ENCODE measurements around the gene BRD2. TPM values are rescaled to one million over a fixed set of nuclear protein-coding genes. Genes with fewer than 3 reads are reported as not detected.
"Not testable (repeated sequence)": the region's sequence is repeated elsewhere in the genome, so short reads cannot be mapped to it uniquely, and the experiment has no call there.

The BRD2 gene
- total and polyA plus RNA-seq, 4 experiments from 2014 or later: 13.7 to 378 (median 231) TPM

GRCh38 chr6:32942555-32943123 is 25.8 kb upstream of the BRD2 start:
- CTCF ChIA-PET (ENCODE audit: partially characterized antibody): interaction anchor here (1.1 to 15.9 kb wide), 11 partner anchors 10 to 116 kb away, joined by 3 to 631 read pairs (median 7); partner anchors contain the start of genes BRD2 and HLA-DMA

GRCh38 chr6:32943864-32944649 is 24.3 kb upstream of the BRD2 start:
- Mint-ChIP-seq H3K9me3 (no peaks in the 10 kb centered on the region), H3K27ac (peak overlapping the region; percentile 84 to 98 (median 91)), H3K36me3 (no peaks in the 10 kb centered on the region), H3K27me3 (no peaks in the 10 kb centered on the region), H3K4me1 (peaks cover 47 to 72% (median 56%) of the 10 kb centered on the region in 4 donors), H3K4me3 (peak overlapping the region; percentile 78 to 93 (median 87))
- Histone ChIP-seq H3K27ac (ENCODE audit: low read depth, low read length) (peak overlapping the region; percentile 43), H3K4me3 (ENCODE audit: low read length in 2 of 2) (peak overlapping the region in 1 of 2 donors; percentile 33), H3K36me3 (ENCODE audit: insufficient read depth, low read length) (no peaks in the 10 kb centered on the region), H3K27me3 (ENCODE audit: insufficient read depth, low read length) (no peaks in the 10 kb centered on the region), H3K4me1 (ENCODE audit: insufficient read depth, low read length) (peaks cover 57% of the 10 kb centered on the region), H3K9me3 (ENCODE audit: control insufficient read depth in 1 of 2, low read length in 2 of 2) (no peaks in the 10 kb centered on the region)
- DNase-seq: peak in 4 of 5 donors; percentile 41 to 51 (median 47)
- ChIA-PET CTCF (ENCODE audit: partially characterized antibody) (interaction anchor here (0.7 to 15.9 kb wide), 12 partner anchors 8 to 118 kb away, joined by 3 to 631 read pairs (median 4); partner anchors contain the start of genes BRD2, HLA-DMA and TAP2), POLR2A (ENCODE audit: partially characterized antibody) (interaction anchor here (0.6 to 15.8 kb wide), 7 partner anchors 8 to 803 kb away, joined by 3 to 698 read pairs (median 12); partner anchors contain the start of genes BRD2, HLA-DMA, PSMB8 and TAP2)
- intact Hi-C loops (cut with micrococcal nuclease): loop anchor here (1.0 kb wide), 1 partner anchor 9 kb away; the partner anchor contains the start of gene HLA-DMA

More at GRCh38 chr6:32942555-32943123, 25.8 kb upstream of the BRD2 start:
- H3K9me3 ChIP-seq (ENCODE audit: control insufficient read depth in 1 of 2, low read length in 2 of 2); H3K27me3 ChIP-seq (ENCODE audit: insufficient read depth, low read length); intact Hi-C loops (cut with micrococcal nuclease); H3K36me3 ChIP-seq (ENCODE audit: insufficient read depth, low read length); H3K36me3 Mint-ChIP-seq; H3K4me3 ChIP-seq (ENCODE audit: low read length in 2 of 2); DNase-seq; H3K27ac ChIP-seq (ENCODE audit: low read depth, low read length); H3K9me3 Mint-ChIP-seq; H3K27me3 Mint-ChIP-seq: not testable (repeated sequence)
- peaks cover 57% of the 10 kb centered on the region for H3K4me1 ChIP-seq (ENCODE audit: insufficient read depth, low read length)
- Mint-ChIP-seq H3K4me3 (peak overlapping the region in 5 of 8 donors; percentile 18 to 40 (median 40)), H3K4me1 (peaks cover 45 to 67% (median 56%) of the 10 kb centered on the region in 4 donors), H3K27ac (peak overlapping the region; percentile 58 to 84 (median 71))
- POLR2A ChIA-PET (ENCODE audit: partially characterized antibody): interaction anchor here (0.9 to 15.8 kb wide), 8 partner anchors 9 to 845 kb away, joined by 3 to 698 read pairs (median 9); partner anchors contain the start of genes BRD2, HLA-DMA, PSMB8 and TAP2

- Mint-ChIP-seq H3K4me3 (peak overlapping the region in 3 of 8 donors; percentile 16 to 91 (median 86)), H3K36me3 (no peaks in the 10 kb centered on the region), H3K4me1 (peaks cover 44 to 72% (median 54%) of the 10 kb centered on the region in 4 donors), H3K27me3 (no peaks in the 10 kb centered on the region), H3K9me3 (no peaks in the 10 kb centered on the region), H3K27ac (peak overlapping the region in 5 of 7 donors; percentile 73 to 98 (median 83))
- ChIA-PET CTCF (ENCODE audit: partially characterized antibody) (interaction anchor here (1.2 to 15.9 kb wide), 5 partner anchors 8 to 51 kb away, joined by 5 to 631 read pairs (median 85); partner anchors contain the start of genes BRD2 and HLA-DMA), POLR2A (ENCODE audit: partially characterized antibody) (interaction anchor here (1.7 to 15.8 kb wide), 5 partner anchors 7 to 101 kb away, joined by 7 to 698 read pairs (median 24); partner anchors contain the start of genes BRD2, HLA-DMA and PSMB8)
- DNase-seq: no peak
- intact Hi-C loops (cut with micrococcal nuclease): no loop called here
- H3K4me3 ChIP-seq (ENCODE audit: low read length in 2 of 2): no peak overlapping the region
- H3K4me1 ChIP-seq (ENCODE audit: insufficient read depth, low read length): peaks cover 52% of the 10 kb centered on the region
- no peaks in the 10 kb centered on the region for H3K27me3 ChIP-seq (ENCODE audit: insufficient read depth, low read length)
- no peaks in the 10 kb centered on the region for H3K9me3 ChIP-seq (ENCODE audit: control insufficient read depth in 1 of 2, low read length in 2 of 2)
- H3K36me3 ChIP-seq (ENCODE audit: insufficient read depth, low read length): no peaks in the 10 kb centered on the region
- peak overlapping the region; percentile 43 for H3K27ac ChIP-seq (ENCODE audit: low read depth, low read length)
Observed at GRCh38 chr6:32945108-32945760, 23.2 kb upstream of the BRD2 start.

GRCh38 chr6:32945953-32946352 is 22.4 kb upstream of the BRD2 start:
- Mint-ChIP-seq H3K4me1 (peaks cover 40 to 68% (median 49%) of the 10 kb centered on the region in 4 donors), H3K36me3 (no peaks in the 10 kb centered on the region), H3K27me3 (no peaks in the 10 kb centered on the region), H3K9me3 (no peaks in the 10 kb centered on the region), H3K4me3 (peak overlapping the region in 1 of 8 donors; percentile 11), H3K27ac (peak overlapping the region in 1 of 7 donors; percentile 53)
- CTCF ChIA-PET (ENCODE audit: partially characterized antibody): no interaction called here
- Histone ChIP-seq H3K4me1 (ENCODE audit: insufficient read depth, low read length) (peaks cover 45% of the 10 kb centered on the region), H3K4me3 (ENCODE audit: low read length in 2 of 2) (no peak overlapping the region), H3K9me3 (ENCODE audit: control insufficient read depth in 1 of 2, low read length in 2 of 2) (no peaks in the 10 kb centered on the region), H3K27ac (ENCODE audit: low read depth, low read length) (no peak overlapping the region), H3K27me3 (ENCODE audit: insufficient read depth, low read length) (no peaks in the 10 kb centered on the region), H3K36me3 (ENCODE audit: insufficient read depth, low read length) (no peaks in the 10 kb centered on the region)
- DNase-seq: no peak
- intact Hi-C loops (cut with micrococcal nuclease): no loop called here
- POLR2A ChIA-PET (ENCODE audit: partially characterized antibody): no interaction called here

- ChIA-PET CTCF (ENCODE audit: partially characterized antibody) (interaction anchor here (1.5 to 13.5 kb wide), 7 partner anchors 9 to 109 kb away, joined by 4 to 567 read pairs (median 28); partner anchors contain the start of genes BRD2, HLA-DMB and TAP2), POLR2A (ENCODE audit: partially characterized antibody) (interaction anchor here (1.0 to 2.2 kb wide), 6 partner anchors 14 to 53 kb away, joined by 3 to 14 read pairs (median 7); partner anchors contain the start of gene BRD2)
- no peak overlapping the region for H3K4me3 Mint-ChIP-seq
- Histone ChIP-seq H3K27me3 (ENCODE audit: insufficient read depth, low read length) (no peaks in the 10 kb centered on the region), H3K36me3 (ENCODE audit: insufficient read depth, low read length) (no peaks in the 10 kb centered on the region), H3K9me3 (ENCODE audit: control insufficient read depth in 1 of 2, low read length in 2 of 2) (no peaks in the 10 kb centered on the region), H3K4me3 (ENCODE audit: low read length in 2 of 2) (no peak overlapping the region), H3K4me1 (ENCODE audit: insufficient read depth, low read length) (peaks cover 37% of the 10 kb centered on the region), H3K27ac (ENCODE audit: low read depth, low read length) (no peak overlapping the region)
- peaks cover 32 to 58% (median 40%) of the 10 kb centered on the region in 4 donors for H3K4me1 Mint-ChIP-seq
- H3K27me3 Mint-ChIP-seq: no peaks in the 10 kb centered on the region
- H3K36me3 Mint-ChIP-seq: no peaks in the 10 kb centered on the region
- DNase-seq: no peak
- intact Hi-C loops (cut with micrococcal nuclease): loop anchor here (1.0 kb wide), 2 partner anchors 14 to 62 kb away; no protein-coding TSS in a partner anchor
- no peaks in the 10 kb centered on the region for H3K9me3 Mint-ChIP-seq
- peak overlapping the region in 1 of 7 donors; percentile 38 for H3K27ac Mint-ChIP-seq
Observed at GRCh38 chr6:32946893-32947292, 21.5 kb upstream of the BRD2 start.

- peak in 4 of 5 donors; percentile 34 to 49 (median 44) for DNase-seq
- no peak overlapping the region for H3K27ac ChIP-seq (ENCODE audit: low read depth, low read length)
- peak overlapping the region in 5 of 7 donors; percentile 7 to 38 (median 25) for H3K27ac Mint-ChIP-seq
Observed at GRCh38 chr6:32947552-32948465, 20.6 kb upstream of the BRD2 start.

More at GRCh38 chr6:32947552-32948465, 20.6 kb upstream of the BRD2 start:
- CTCF ChIA-PET (ENCODE audit: partially characterized antibody): interaction anchor here (1.2 to 13.5 kb wide), 9 partner anchors 10 to 150 kb away, joined by 3 to 567 read pairs (median 6); partner anchors contain the start of genes BRD2, HLA-DMB and TAP2
- H3K9me3 Mint-ChIP-seq: no peaks in the 10 kb centered on the region
- POLR2A ChIA-PET (ENCODE audit: partially characterized antibody): interaction anchor here (1.0 to 2.2 kb wide), 6 partner anchors 14 to 54 kb away, joined by 3 to 14 read pairs (median 7); partner anchors contain the start of gene BRD2
- no peak overlapping the region for H3K4me3 Mint-ChIP-seq
- Histone ChIP-seq H3K9me3 (ENCODE audit: control insufficient read depth in 1 of 2, low read length in 2 of 2) (no peaks in the 10 kb centered on the region), H3K4me1 (ENCODE audit: insufficient read depth, low read length) (peaks cover 37% of the 10 kb centered on the region), H3K27me3 (ENCODE audit: insufficient read depth, low read length) (no peaks in the 10 kb centered on the region), H3K4me3 (ENCODE audit: low read length in 2 of 2) (no peak overlapping the region), H3K36me3 (ENCODE audit: insufficient read depth, low read length) (no peaks in the 10 kb centered on the region)
- H3K36me3 Mint-ChIP-seq: no peaks in the 10 kb centered on the region
- H3K4me1 Mint-ChIP-seq: peaks cover 31 to 58% (median 38%) of the 10 kb centered on the region in 4 donors
- intact Hi-C loops (cut with micrococcal nuclease): loop anchor here (1.0 kb wide), 2 partner anchors 15 to 63 kb away; no protein-coding TSS in a partner anchor
- no peaks in the 10 kb centered on the region for H3K27me3 Mint-ChIP-seq

Measured in CD4-positive, alpha-beta memory T cell (primary cell).